Right lobe of liver (tissue), 6 donors: ENCODE results near the gene SLITRK4. TPM values are rescaled to one million over a fixed set of nuclear protein-coding genes. Genes with fewer than 3 reads are reported as not detected.

Experiments
- ATAC-seq, 4 donors: fragments of 200-7000 bp; cut with Tn5 transposase; one replicate each; pipeline ENCODE4 v1.9.1; 2020; ENCODE audit warnings: mild to moderate bottlenecking in 4 of 4, moderate library complexity in 4 of 4
- DNase-seq, 3 donors: peaks; one replicate each; pipeline ENCODE4 v3.0.0-alpha.2; 2020
- H3K27ac ChIP-seq, 3 donors: fragments of 200-600 bp; one replicate each; pipeline ENCODE4 v1.8.0; 2022
- H3K27me3 ChIP-seq, 2 donors: fragments of 200-600 bp; one replicate each; pipeline ENCODE4 v1.8.0; 2022
- H3K36me3 ChIP-seq, 4 donors: fragments of 200-600 bp; sonication (generic) in 1 of 4; one replicate each; pipeline versions ENCODE4 v1.5.1 to v1.8.0; 2017 to 2022; ENCODE audit warnings: control low read depth in 1 of 4
- H3K4me1 ChIP-seq, 4 donors: fragments of 200-600 bp; sonication (generic) in 1 of 4; one replicate each; pipeline versions ENCODE4 v1.5.1 to v1.8.0; 2017 to 2022; ENCODE audit warnings: control low read depth in 1 of 4
- H3K4me3 ChIP-seq, 3 donors: fragments of 200-600 bp; one replicate each; pipeline ENCODE4 v1.8.0; 2022
- H3K9me3 ChIP-seq, 4 donors: fragments of 200-600 bp; sonication (generic) in 1 of 4; one replicate each; pipeline versions ENCODE4 v1.5.1 to v1.8.0; 2017 to 2022; ENCODE audit warnings: control low read depth in 1 of 4
- POLR2A ChIP-seq: fragments of 450-650 bp; IDR thresholded peaks from one replicate; pipeline ENCODE4 v1.6.1; 2017; ENCODE audit warnings: antibody characterized with exemption, mild to moderate bottlenecking
- WGBS: methylation state at CpG from one replicate; pipeline ENCODE4 v1.1.6; 2018; ENCODE audit warnings: low coverage, low lambda C conversion rate; ENCODE audit not compliant: insufficient coverage; ENCODE audit errors: missing lambda C conversion rate; 5-methylcytosine and 5-hydroxymethylcytosine counted together
- intact Hi-C, 2 donors: fragments of 100-400 bp; cut with DNase I; formaldehyde crosslinking; loops; one replicate each; pipeline versions ENCODE4 v1.11.2 to v1.14.1; 2022
- long read RNA-seq: library from polyadenylated mRNA; unstranded; transcript quantifications from one replicate; pipeline ENCODE4 v2.0.0, GENCODE V29; 2019
- total RNA-seq, 6 experiments: library from RNA; depleted of rRNA in 2 of 6; stranded (reverse); fragments of >200 nt in 2 of 6; fragmentation: NEBNext Ultra II Directional in 3 of 6; extraction: Animal tissue kit (Norgen Biotek cat#: 25700) in 3 of 6; gene quantifications; one replicate each; pipeline versions ENCODE4 v1.1.0 to v1.2.4, GENCODE V29; 2016 to 2023
- TF ChIP-seq, protein P1 (sequence below), 4 donors: fragments of 200-600 bp in 3 of 4; fragments of 450-650 bp in 1 of 4; IDR thresholded peaks; one replicate each; pipeline versions ENCODE4 v1.5.1 to v1.8.0; 2016 to 2022; ENCODE audit warnings: antibody characterized with exemption in 4 of 4, mild to moderate bottlenecking in 2 of 4
- donor health status: DM: no; HTN: yes; CAD: no.
- donor health status: DM: no; HTN: no; CAD: no.
- donor health status: DM: no; HTN: no; CAD: no.
- donor health status: DM: no; HTN: yes; CAD: no.
- donor health status: DM: no; HTN: yes; CAD: no.

The SLITRK4 gene
- total RNA-seq = under 1 TPM in 5 of 6 experiments, not detected in 1; 0.02 to 0.43 (median 0.09) TPM
- long read RNA-seq = 0 reads

DNA sequence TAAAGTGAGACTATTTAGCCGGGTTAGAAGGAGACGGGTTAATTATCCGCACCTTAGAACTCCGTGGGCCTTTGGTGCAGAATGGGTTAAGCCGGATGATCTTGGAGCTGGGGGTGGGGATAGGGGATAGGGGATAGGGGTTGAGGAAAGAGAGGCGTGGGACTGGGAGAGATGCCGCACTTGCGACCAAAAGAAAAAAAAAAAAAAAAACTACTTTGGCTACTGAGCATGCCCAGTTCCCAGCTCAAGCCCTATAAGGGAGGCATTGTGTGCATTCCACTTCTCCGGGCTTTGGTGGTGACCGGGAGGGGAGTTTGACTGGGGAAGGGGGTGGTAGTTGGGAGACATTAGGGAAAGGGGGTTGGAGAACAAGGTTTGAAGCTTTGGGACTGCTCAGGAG, at the start of gene SLITRK4:
TSS of gene SLITRK4 (minus strand) at position 187 of the 400 bp plus-strand sequence. CDS start 4,993 bp downstream, outside the sequence.
- Histone ChIP-seq H3K27ac (no peak within 1 kb of the TSS), H3K36me3 (no peaks in the 10 kb centered on the region), H3K4me3 (no peak within 1 kb of the TSS), H3K4me1 (no peaks in the 10 kb centered on the region), H3K27me3 (peaks cover 0 to 22% of the 10 kb centered on the region in 2 donors), H3K9me3 (no peaks in the 10 kb centered on the region)
- intact Hi-C loops = no loop called here
- ATAC-seq = no peak
- 25% methylated on average over 9 of the region's 10 CpGs for WGBS
- TF ChIP-seq POLR2A = no peak
- TF ChIP-seq, protein P1, sequence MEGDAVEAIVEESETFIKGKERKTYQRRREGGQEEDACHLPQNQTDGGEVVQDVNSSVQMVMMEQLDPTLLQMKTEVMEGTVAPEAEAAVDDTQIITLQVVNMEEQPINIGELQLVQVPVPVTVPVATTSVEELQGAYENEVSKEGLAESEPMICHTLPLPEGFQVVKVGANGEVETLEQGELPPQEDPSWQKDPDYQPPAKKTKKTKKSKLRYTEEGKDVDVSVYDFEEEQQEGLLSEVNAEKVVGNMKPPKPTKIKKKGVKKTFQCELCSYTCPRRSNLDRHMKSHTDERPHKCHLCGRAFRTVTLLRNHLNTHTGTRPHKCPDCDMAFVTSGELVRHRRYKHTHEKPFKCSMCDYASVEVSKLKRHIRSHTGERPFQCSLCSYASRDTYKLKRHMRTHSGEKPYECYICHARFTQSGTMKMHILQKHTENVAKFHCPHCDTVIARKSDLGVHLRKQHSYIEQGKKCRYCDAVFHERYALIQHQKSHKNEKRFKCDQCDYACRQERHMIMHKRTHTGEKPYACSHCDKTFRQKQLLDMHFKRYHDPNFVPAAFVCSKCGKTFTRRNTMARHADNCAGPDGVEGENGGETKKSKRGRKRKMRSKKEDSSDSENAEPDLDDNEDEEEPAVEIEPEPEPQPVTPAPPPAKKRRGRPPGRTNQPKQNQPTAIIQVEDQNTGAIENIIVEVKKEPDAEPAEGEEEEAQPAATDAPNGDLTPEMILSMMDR (IDR thresholded peaks at IDR 0.05) = no peak
- DNase-seq = no peak

GRCh38 chrX:143683486-143683885, 47.6 kb upstream of the SLITRK4 start:
- Histone ChIP-seq H3K27me3 (no peaks in the 10 kb centered on the region), H3K4me1 (no peaks in the 10 kb centered on the region), H3K36me3 (no peaks in the 10 kb centered on the region), H3K4me3 (no peak overlapping the region), H3K27ac (no peak overlapping the region), H3K9me3 (no peaks in the 10 kb centered on the region)
- DNase-seq = no peak
- TF ChIP-seq, protein P1 (IDR thresholded peaks at IDR 0.05) = no peak
- TF ChIP-seq POLR2A = no peak
- intact Hi-C loops = no loop called here
- WGBS = 37% methylated on average over 3 of the region's 3 CpGs
- no peak for ATAC-seq

GRCh38 chrX:143674926-143675325, 39.0 kb upstream of the SLITRK4 start:
- WGBS = 44% methylated on average over 4 of the region's 4 CpGs
- H3K27ac ChIP-seq = no peak overlapping the region
- H3K9me3 ChIP-seq = no peaks in the 10 kb centered on the region
- DNase-seq (no peak), ATAC-seq (no peak)
- H3K36me3 ChIP-seq = no peaks in the 10 kb centered on the region
- H3K27me3 ChIP-seq = peaks cover 0 to 5% of the 10 kb centered on the region in 2 donors
- no peak for TF ChIP-seq POLR2A
- TF ChIP-seq, protein P1 (IDR thresholded peaks at IDR 0.05) = no peak
- H3K4me3 ChIP-seq = no peak overlapping the region
- intact Hi-C loops = no loop called here
- H3K4me1 ChIP-seq = no peaks in the 10 kb centered on the region

- ATAC-seq (peak; percentile 52 to 70 (median 64)), DNase-seq (no peak)
- Histone ChIP-seq H3K27ac (no peak overlapping the region), H3K27me3 (peaks cover 0 to 5% of the 10 kb centered on the region in 2 donors), H3K4me3 (no peak overlapping the region), H3K4me1 (no peaks in the 10 kb centered on the region), H3K36me3 (no peaks in the 10 kb centered on the region), H3K9me3 (no peaks in the 10 kb centered on the region)
- intact Hi-C loops = no loop called here
- TF ChIP-seq, protein P1 (IDR thresholded peaks at IDR 0.05) = peak in 3 of 4 donors; percentile 28 to 46 (median 43)
- TF ChIP-seq POLR2A = no peak
- WGBS = 1% methylated on average over 5 of the region's 5 CpGs
Measured at GRCh38 chrX:143669395-143669794, 33.5 kb upstream of the SLITRK4 start.

DNA sequence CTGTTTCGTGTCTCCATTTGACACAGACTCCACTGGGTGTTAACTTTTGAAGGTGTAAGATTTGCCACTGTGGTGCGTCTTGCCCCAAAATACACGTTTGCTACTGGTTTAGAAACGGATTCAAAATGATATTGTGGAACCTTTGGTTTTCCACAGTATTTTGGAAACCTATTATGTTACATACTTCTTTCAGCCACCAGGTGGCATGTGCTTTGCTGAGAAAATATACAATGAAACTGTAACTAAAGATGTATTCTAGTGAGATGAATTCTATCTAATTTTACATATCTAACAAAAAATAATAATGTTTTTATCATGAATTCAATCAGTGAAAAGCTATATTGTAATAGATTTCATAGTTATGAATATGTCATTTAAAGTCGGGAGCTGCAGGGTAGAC, 28.4 kb upstream of the SLITRK4 start:
- Histone ChIP-seq H3K36me3 (no peaks in the 10 kb centered on the region), H3K9me3 (no peaks in the 10 kb centered on the region), H3K4me1 (no peaks in the 10 kb centered on the region), H3K4me3 (no peak overlapping the region), H3K27ac (no peak overlapping the region), H3K27me3 (no peaks in the 10 kb centered on the region)
- intact Hi-C loops = no loop called here
- ATAC-seq (peak in 3 of 4 donors; percentile 54 to 58 (median 56)), DNase-seq (no peak)
- WGBS = 19% methylated on average over 5 of the region's 5 CpGs
- no peak for TF ChIP-seq POLR2A
- TF ChIP-seq, protein P1 (IDR thresholded peaks at IDR 0.05) = peak; percentile 43 to 77 (median 66)
